ENCODE data around the gene ZNF664. TPM values are rescaled to one million over a fixed set of nuclear protein-coding genes. Genes with fewer than 3 reads are reported as not detected.
A peak's percentile ranks its signal among the peaks of the same experiment; 100 is the strongest.

ZNF664 gene
- total and polyA plus RNA-seq, 4 donors: 31.7 to 118 (median 69.5) TPM

- Histone ChIP-seq H3K27ac (ENCODE audit: low read depth in 1 of 2, low read length in 1 of 2) (peak overlapping the region; percentile 74 to 91), H3K9ac (ENCODE audit: insufficient read depth in 1 of 2, low read length in 2 of 2) (peak overlapping the region in 1 of 2 donors; percentile 78), H3K4me1 (ENCODE audit: control insufficient read depth in 5 of 5, insufficient read depth in 5 of 5, low read length in 5 of 5) (peaks cover 0 to 17% (median 6%) of the 10 kb centered on the region in 5 donors), H3K27me3 (ENCODE audit: control insufficient read depth in 3 of 3, insufficient read depth in 3 of 3, low read length in 2 of 3) (no peaks in the 10 kb centered on the region), H3K4me3 (peak overlapping the region; percentile 74), H3K36me3 (ENCODE audit: control insufficient read depth in 4 of 4, insufficient read depth in 4 of 4, low read length in 4 of 4) (peaks cover 0 to 8% (median 3%) of the 10 kb centered on the region in 4 donors), H3K9me3 (ENCODE audit: control insufficient read depth in 4 of 4, insufficient read depth in 3 of 4, low read length in 3 of 4) (no peaks in the 10 kb centered on the region)
- no peak for ATAC-seq (ENCODE audit: insufficient read depth, low FRiP score)
- DNase-seq: peak; percentile 29 to 55 (median 34)
- TF ChIP-seq CTCF (IDR thresholded peaks at IDR 0.05; ENCODE audit: control extremely low read depth, extremely low read depth): no peak
- 1 to 2% methylated on average over 63 to 69 of the region's 69 CpGs for WGBS, 2 donors
Observed at GRCh38 chr12:123973552-123974341, 732 bp downstream of the ZNF664 start.

GRCh38 chr12:123976227-123976826 is 3.3 kb downstream of the ZNF664 start:
- Histone ChIP-seq H3K9me3 (ENCODE audit: control insufficient read depth in 4 of 4, insufficient read depth in 3 of 4, low read length in 3 of 4) (no peaks in the 10 kb centered on the region), H3K36me3 (ENCODE audit: control insufficient read depth in 4 of 4, insufficient read depth in 4 of 4, low read length in 4 of 4) (peaks cover 0 to 11% (median 3%) of the 10 kb centered on the region in 4 donors), H3K4me1 (ENCODE audit: control insufficient read depth in 5 of 5, insufficient read depth in 5 of 5, low read length in 5 of 5) (peaks cover 0 to 17% (median 6%) of the 10 kb centered on the region in 5 donors), H3K27me3 (ENCODE audit: control insufficient read depth in 3 of 3, insufficient read depth in 3 of 3, low read length in 2 of 3) (no peaks in the 10 kb centered on the region), H3K9ac (ENCODE audit: insufficient read depth in 1 of 2, low read length in 2 of 2) (no peak overlapping the region), H3K27ac (ENCODE audit: low read depth in 1 of 2, low read length in 1 of 2) (no peak overlapping the region), H3K4me3 (no peak overlapping the region)
- no peak for DNase-seq
- 80 to 93% methylated on average over 7 of the region's 7 CpGs for WGBS, 2 donors
- TF ChIP-seq CTCF (IDR thresholded peaks at IDR 0.05; ENCODE audit: control extremely low read depth, extremely low read depth): no peak
- no peak for ATAC-seq (ENCODE audit: insufficient read depth, low FRiP score)

GRCh38 chr12:123979566-123979965 is 6.6 kb downstream of the ZNF664 start:
- H3K4me1 ChIP-seq (ENCODE audit: control insufficient read depth in 5 of 5, insufficient read depth in 5 of 5, low read length in 5 of 5): peaks cover 0 to 10% (median 4%) of the 10 kb centered on the region in 5 donors
- H3K27ac ChIP-seq (ENCODE audit: low read depth in 1 of 2, low read length in 1 of 2): no peak overlapping the region
- peaks cover 0 to 14% (median 5%) of the 10 kb centered on the region in 4 donors for H3K36me3 ChIP-seq (ENCODE audit: control insufficient read depth in 4 of 4, insufficient read depth in 4 of 4, low read length in 4 of 4)
- no peak overlapping the region for H3K9ac ChIP-seq (ENCODE audit: insufficient read depth in 1 of 2, low read length in 2 of 2)
- H3K4me3 ChIP-seq: no peak overlapping the region
- 92% methylated on average over 6 of the region's 6 CpGs for WGBS, 2 donors
- no peak for ATAC-seq (ENCODE audit: insufficient read depth, low FRiP score)
- H3K27me3 ChIP-seq (ENCODE audit: control insufficient read depth in 3 of 3, insufficient read depth in 3 of 3, low read length in 2 of 3): no peaks in the 10 kb centered on the region
- no peaks in the 10 kb centered on the region for H3K9me3 ChIP-seq (ENCODE audit: control insufficient read depth in 4 of 4, insufficient read depth in 3 of 4, low read length in 3 of 4)
- TF ChIP-seq CTCF (IDR thresholded peaks at IDR 0.05; ENCODE audit: control extremely low read depth, extremely low read depth): no peak
- no peak for DNase-seq
